ENCODE data around the gene BTBD9. TPM values are rescaled to one million over a fixed set of nuclear protein-coding genes. Genes with fewer than 3 reads are reported as not detected.

BTBD9 gene
- polyA plus RNA-seq, 3 donors = 15.1 to 17.6 (median 15.5) TPM

GRCh38 chr6:38169977-38170526, 469.7 kb downstream of the BTBD9 start:
- DNase-seq (ENCODE audit: extremely low read depth in 1 of 11, low read depth in 9 of 11, low spot score in 4 of 11) = no peak

GRCh38 chr6:38169221-38169976, 470.3 kb downstream of the BTBD9 start:
- DNase-seq (ENCODE audit: extremely low read depth in 1 of 11, low read depth in 9 of 11, low spot score in 4 of 11) = no peak

DNA sequence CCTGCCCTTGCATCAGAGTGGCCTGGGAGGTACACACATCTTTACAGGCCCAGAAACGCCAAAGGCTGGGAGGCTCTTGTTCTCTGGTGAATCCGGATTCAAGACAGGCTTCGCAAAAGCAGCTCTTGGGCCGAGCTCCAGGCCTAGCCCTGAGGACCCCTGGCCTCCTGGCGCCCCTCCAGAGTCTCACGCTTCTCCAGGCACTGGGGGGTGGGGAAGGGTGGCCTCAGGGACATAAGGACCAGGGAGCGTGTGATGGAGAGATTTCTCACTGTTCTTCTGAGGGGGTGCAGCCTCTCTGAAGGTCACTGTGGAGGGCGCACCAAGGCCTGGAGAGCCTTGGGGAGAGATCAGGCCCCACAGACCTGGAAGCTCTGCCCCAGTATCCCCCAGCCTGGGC, 471.0 kb downstream of the BTBD9 start:
- DNase-seq (ENCODE audit: extremely low read depth in 1 of 11, low read depth in 9 of 11, low spot score in 4 of 11) = no peak

DNA sequence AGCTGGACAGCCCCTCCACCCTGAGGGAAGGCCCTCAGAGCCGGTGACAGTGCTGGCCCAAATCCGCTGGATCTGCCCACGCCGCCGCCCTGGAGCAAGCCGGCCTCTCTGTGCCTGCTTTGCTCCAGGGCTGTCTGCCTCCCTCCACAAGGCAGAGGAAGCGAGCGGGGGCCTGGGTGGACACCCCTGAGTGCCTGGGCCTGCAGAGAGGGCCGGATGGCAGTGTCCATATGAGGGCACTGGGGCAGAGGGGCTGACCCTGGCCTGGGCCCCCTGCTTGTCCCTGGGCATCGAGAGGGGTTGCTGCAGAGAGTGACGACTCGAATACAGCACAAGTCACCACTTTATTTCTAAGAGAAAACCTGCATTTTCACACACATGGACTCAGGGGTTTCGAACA, 471.6 kb downstream of the BTBD9 start:
- DNase-seq (ENCODE audit: extremely low read depth in 1 of 11, low read depth in 9 of 11, low spot score in 4 of 11) = no peak

- no peak for DNase-seq (ENCODE audit: extremely low read depth in 1 of 11, low read depth in 9 of 11, low spot score in 4 of 11)
These were observed 472.1 kb downstream of the BTBD9 start for GRCh38 chr6:38167598-38167997.

DNA sequence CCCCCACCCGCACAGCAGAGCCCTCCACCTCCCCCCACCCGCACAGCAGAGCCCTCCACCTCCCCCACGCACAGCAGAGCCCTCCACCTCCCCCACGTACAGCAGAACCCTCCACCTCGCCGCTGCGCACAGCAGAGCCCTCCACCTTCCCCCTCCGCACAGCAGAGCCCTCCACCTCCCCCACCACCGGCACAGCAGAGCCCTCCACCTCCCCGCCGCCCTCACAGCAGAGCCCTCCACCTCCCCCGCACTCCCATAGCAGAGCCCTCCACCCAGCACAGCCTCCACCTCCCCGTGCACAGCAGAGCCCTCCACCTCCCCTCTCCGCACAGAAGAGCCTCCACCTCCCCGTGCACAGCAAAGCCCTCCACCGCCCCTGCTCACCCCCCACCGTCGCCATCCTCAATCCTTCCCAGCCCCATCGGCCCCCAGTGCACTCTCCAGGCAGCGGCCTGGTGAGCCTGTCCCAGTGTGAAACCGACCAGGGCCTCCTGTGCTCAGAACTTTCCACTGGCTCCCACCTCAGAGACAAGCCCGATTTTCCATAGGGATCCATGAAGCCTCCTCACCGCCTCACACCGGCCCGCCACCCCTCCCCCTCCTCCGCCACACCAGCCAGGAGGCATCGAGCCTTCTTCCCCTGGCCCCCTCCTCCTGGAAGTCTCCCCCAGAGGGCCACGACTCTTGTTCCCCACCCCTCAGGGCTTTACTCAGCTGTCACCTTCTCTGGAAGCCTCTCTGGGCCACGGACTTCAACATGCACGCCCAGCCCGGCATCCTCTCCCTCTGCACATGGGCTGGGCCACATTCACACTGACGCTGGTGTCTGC, 473.1 kb downstream of the BTBD9 start:
- no peak for DNase-seq (ENCODE audit: extremely low read depth in 1 of 11, low read depth in 9 of 11, low spot score in 4 of 11)

- no peak for DNase-seq (ENCODE audit: extremely low read depth in 1 of 11, low read depth in 9 of 11, low spot score in 4 of 11)
These were observed 475.0 kb downstream of the BTBD9 start for GRCh38 chr6:38164671-38165108.

- no peak for DNase-seq (ENCODE audit: extremely low read depth in 1 of 11, low read depth in 9 of 11, low spot score in 4 of 11)
These were observed 475.6 kb downstream of the BTBD9 start for GRCh38 chr6:38164131-38164481.

DNA sequence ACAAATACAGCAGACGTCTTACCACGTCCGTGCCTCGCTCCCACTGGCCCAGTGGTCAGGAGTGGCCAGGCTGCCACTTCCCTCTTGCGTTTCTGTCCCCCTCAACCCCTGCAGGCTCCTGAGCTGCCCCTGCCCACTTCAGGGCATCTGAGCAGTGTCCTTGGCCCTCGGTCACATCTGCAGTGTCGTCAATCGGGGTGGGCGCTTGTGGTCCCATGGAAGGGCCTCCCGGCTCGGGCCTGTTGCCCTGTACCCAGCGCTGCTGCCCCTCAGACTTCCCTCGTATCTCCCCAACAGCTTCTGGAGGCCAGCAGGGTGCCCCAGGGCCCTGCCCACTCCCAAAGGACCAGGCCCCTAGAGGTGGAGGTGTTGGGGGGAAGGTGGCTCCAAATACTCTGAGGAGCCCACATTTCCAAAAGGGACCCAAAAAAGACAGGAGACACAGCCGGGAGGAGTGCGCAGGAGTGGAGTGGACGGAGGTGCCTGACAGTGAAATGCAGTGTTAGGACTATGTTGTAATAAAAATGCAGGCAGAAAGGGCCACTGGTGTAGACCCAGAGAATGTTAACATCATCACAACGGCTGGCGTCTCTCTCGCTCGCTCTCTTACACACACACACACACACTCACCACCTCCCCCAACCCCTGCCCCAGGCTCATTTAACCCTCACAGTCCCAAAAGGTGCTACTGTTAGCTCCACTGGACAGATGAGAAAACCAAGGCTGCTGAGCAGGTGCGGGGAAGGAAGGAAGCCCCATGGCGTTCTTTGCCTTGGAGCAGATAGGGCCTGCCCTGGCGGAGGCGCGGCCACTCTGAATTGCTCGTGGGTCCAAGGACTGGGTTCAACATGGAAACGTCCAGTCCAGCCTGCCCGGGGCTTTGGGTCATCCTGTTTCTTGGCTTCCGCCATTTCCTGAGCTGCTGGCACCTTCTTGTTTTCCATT, 476.3 kb downstream of the BTBD9 start:
- DNase-seq (ENCODE audit: extremely low read depth in 1 of 11, low read depth in 9 of 11, low spot score in 4 of 11) = no peak

DNA sequence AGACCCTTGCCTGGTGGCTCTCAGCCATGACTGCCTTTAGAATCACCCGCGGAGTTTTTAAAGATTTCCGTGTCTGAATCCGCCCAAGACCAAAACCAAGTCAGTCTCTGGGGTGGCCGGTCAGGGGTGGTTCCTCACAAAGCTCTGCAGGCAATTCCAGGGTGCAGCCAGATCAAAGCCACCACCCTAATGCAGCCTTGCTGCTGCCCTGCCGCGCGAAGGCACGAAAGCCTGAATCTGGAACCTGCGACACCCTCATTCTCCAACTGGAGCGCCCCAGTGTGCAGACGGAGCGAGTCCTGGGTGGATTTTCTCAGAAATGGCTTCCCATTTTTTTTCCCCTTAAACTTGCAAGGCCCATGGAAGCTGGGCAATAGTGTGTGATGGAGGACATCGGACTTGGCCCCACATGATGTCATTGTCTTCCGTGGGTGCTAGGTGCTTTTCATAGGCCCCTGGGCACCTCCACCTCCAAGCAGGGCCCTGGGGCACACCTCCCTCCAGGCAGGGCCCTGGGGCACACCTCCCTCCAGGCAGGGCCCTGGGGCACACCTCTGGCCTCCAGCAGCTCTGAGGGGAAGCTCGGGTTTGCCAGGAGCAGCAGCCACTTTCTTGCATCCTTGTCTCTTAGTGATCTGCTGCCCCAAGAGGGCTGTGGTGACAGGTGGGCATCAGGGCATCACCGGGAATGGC, 477.1 kb downstream of the BTBD9 start:
- no peak for DNase-seq (ENCODE audit: extremely low read depth in 1 of 11, low read depth in 9 of 11, low spot score in 4 of 11)

- DNase-seq (ENCODE audit: extremely low read depth in 1 of 11, low read depth in 9 of 11, low spot score in 4 of 11) = no peak
These were observed 477.8 kb downstream of the BTBD9 start for GRCh38 chr6:38161754-38162492.

GRCh38 chr6:38161331-38161730, 478.4 kb downstream of the BTBD9 start:
- DNase-seq (ENCODE audit: extremely low read depth in 1 of 11, low read depth in 9 of 11, low spot score in 4 of 11) = no peak

DNA sequence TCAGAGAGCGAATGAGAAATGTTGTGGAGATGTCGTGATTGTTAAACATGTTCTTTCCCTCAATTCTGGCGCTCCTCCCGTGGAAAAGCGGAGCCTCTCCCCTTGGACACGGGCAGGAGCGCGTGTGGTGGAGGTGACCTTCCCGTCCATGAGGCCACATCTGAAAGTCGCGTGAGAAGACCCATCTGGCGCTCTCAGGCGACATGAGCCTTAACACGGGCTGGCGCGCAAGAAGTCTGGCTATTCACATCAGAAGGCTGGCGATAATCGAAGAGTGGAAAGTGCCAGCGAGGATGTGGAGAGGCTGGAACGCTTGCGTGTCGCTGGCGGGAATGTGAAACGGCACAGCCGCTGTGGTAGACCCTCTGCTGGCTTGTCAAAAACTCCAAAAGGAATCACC, 478.9 kb downstream of the BTBD9 start:
- no peak for DNase-seq (ENCODE audit: extremely low read depth in 1 of 11, low read depth in 9 of 11, low spot score in 4 of 11)

- DNase-seq (ENCODE audit: extremely low read depth in 1 of 11, low read depth in 9 of 11, low spot score in 4 of 11) = no peak
These were observed 480.1 kb downstream of the BTBD9 start for GRCh38 chr6:38159596-38159995.

DNA sequence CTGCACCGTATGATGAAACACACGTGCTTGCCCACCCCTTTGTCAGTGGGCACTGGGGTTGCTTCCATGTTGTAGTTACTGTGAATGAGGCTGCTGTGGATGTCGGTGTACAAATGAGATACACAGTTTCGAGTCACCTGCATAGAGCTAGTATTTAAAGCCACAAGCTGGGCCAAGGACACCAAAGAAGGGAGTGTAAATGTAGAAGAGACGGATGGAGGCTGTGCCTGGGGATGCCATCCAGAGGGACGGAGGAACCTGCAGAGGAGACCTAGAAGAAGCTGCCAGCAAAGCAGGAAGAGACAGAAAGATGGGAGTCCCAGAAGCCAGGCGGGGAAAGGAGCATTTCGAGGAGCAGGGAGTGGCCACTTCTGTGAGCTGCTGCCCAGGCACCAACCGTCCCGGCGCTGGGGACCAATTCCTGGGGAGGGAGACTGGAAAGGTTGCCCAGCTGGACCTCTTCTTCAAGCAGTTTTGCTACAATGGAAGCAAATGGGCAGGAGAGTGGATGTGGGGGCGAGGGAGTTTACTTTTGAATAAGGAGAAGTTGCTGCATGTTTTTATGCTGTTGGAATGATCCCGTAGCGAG, 480.9 kb downstream of the BTBD9 start:
- DNase-seq (ENCODE audit: extremely low read depth in 1 of 11, low read depth in 9 of 11, low spot score in 4 of 11) = no peak

DNA sequence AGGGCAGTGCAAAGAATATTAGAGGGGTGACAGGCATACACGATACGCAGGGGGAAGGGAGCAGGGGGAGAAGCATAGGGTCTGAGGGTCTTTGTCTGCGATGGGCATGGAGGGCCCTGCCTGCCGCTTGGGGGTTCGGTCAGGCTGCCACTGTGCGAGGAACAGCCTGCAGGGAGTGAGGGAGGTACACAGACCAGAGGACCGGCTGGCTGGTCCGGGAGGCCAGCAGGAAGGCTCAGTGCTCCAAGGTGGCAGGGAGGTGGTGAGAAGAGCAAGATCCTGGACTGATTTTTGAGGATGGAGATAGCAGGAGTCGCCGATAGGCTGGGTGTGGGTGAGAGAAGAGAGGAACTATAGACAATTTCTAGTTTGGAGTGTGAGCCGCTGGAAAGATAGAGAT, 481.8 kb downstream of the BTBD9 start:
- no peak for DNase-seq (ENCODE audit: extremely low read depth in 1 of 11, low read depth in 9 of 11, low spot score in 4 of 11)

DNA sequence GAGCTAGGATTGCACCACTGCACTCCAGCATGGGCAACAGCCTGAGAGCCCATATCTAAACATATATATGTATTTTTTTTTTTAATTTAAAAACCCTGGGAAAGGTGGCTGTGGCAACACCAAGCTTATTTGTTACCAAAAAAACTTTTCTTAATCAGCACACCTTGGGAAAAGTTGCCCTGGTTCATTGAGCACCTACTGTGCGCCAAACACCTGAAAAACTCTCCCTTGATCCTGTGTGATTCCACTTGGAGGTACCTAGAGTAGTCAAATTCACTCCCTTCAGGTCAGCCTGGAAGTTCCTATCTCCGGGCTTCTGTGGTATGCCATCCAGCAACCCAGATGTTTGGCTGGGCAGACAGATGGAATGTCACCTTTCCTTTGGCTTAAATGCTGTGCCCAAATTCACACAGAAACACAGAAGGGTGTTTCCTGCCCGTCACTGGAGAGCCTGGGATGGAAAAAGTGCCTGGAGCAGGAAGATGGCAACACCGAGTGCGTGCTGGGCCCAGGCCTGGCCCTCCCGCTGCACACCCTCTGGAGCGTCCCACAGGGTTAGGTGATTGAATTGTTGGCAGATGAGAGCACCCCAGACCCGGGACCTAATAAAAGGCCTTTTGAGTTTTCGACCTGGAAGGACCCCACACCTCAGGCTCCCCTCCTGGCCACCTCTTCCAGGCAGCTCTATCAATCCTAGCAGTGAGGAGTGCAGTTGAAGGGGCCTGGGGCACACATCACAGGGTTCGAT, 482.7 kb downstream of the BTBD9 start:
- DNase-seq (ENCODE audit: extremely low read depth in 1 of 11, low read depth in 9 of 11, low spot score in 4 of 11) = no peak
